ENCODE measurements around the gene ACTN4. TPM values are rescaled to one million over a fixed set of nuclear protein-coding genes. Genes with fewer than 3 reads are reported as not detected.

Gene ACTN4
- total and polyA plus RNA-seq, 3 donors from 2014 or later, result 112 to 158 (median 135) TPM

GRCh38 chr19:38781058-38781457 is 133.6 kb downstream of the ACTN4 start:
- Histone ChIP-seq H3K27me3 (no peaks in the 10 kb centered on the region), H3K9me3 (no peaks in the 10 kb centered on the region), H3K27ac (peak overlapping the region; percentile 33 to 63), H3K4me1 (peaks cover 6% of the 10 kb centered on the region), H3K36me3 (ENCODE audit: low read depth, missing control alignments) (no peaks in the 10 kb centered on the region), H3K4me3 (no peak overlapping the region)
- 43 to 55% methylated on average over 7 of the region's 7 CpGs for WGBS, 2 donors
- intact Hi-C loops (cut with DNase I; ENCODE audit: low total_unique reads), result no loop called here
- peak; percentile 90 for DNase-seq
- TF ChIP-seq POLR2A (IDR thresholded peaks at IDR 0.05) (no peak), CTCF (IDR thresholded peaks at IDR 0.05) (no peak)

Other genes with a start within 250 kb of the ACTN4 start
- gene FAM98C, start 244.6 kb upstream of the ACTN4 start, total RNA-seq, result 10 to 100 TPM; 13.0 to 14.1 TPM
- 17.7 TPM for gene FAM98C, start 244.6 kb upstream of the ACTN4 start, polyA plus RNA-seq (ENCODE audit: insufficient read depth, low read depth, low replicate concordance)
- 1 to 10 TPM in 1 of 2 donors, under 1 TPM in 1; 0.71 to 1.3 TPM for gene RASGRP4, start 221.4 kb upstream of the ACTN4 start, total RNA-seq
- gene RASGRP4, start 221.4 kb upstream of the ACTN4 start, polyA plus RNA-seq (ENCODE audit: insufficient read depth, low read depth, low replicate concordance), result 1.5 TPM
- gene RYR1, start 214.0 kb upstream of the ACTN4 start, total RNA-seq, result 10 to 100 TPM; 11.8 to 15.6 TPM
- gene RYR1, start 214.0 kb upstream of the ACTN4 start, polyA plus RNA-seq (ENCODE audit: insufficient read depth, low read depth, low replicate concordance), result 26.1 TPM
- gene MAP4K1, start 29.7 kb upstream of the ACTN4 start, total RNA-seq, result 1 to 10 TPM; 2.8 to 9.9 TPM
- 8.3 TPM for gene MAP4K1, start 29.7 kb upstream of the ACTN4 start, polyA plus RNA-seq (ENCODE audit: insufficient read depth, low read depth, low replicate concordance)
- gene EIF3K, start 28.5 kb upstream of the ACTN4 start, total RNA-seq, result 100 to 1,000 TPM; 195 to 235 TPM
- gene EIF3K, start 28.5 kb upstream of the ACTN4 start, polyA plus RNA-seq (ENCODE audit: insufficient read depth, low read depth, low replicate concordance), result 201 TPM
- gene CAPN12, start 96.8 kb downstream of the ACTN4 start, total RNA-seq, result 1 to 10 TPM; 4.6 to 5.5 TPM
- gene CAPN12, start 96.8 kb downstream of the ACTN4 start, polyA plus RNA-seq (ENCODE audit: insufficient read depth, low read depth, low replicate concordance), result 3.6 TPM
- not detected for gene LGALS7, start 125.9 kb downstream of the ACTN4 start, total RNA-seq
- gene LGALS7, start 125.9 kb downstream of the ACTN4 start, polyA plus RNA-seq (ENCODE audit: insufficient read depth, low read depth, low replicate concordance), result 4.4 TPM
- 1 to 10 TPM; 2.3 to 8.1 TPM for gene LGALS7B, start 141.6 kb downstream of the ACTN4 start, total RNA-seq
- gene LGALS7B, start 141.6 kb downstream of the ACTN4 start, polyA plus RNA-seq (ENCODE audit: insufficient read depth, low read depth, low replicate concordance), result not detected
- gene LGALS4, start 165.3 kb downstream of the ACTN4 start, total RNA-seq, result 1 to 10 TPM; 1.6 to 1.9 TPM
- gene LGALS4, start 165.3 kb downstream of the ACTN4 start, polyA plus RNA-seq (ENCODE audit: insufficient read depth, low read depth, low replicate concordance), result 1.6 TPM
- gene ECH1, start 184.1 kb downstream of the ACTN4 start, total RNA-seq, result 100 to 1,000 TPM; 176 to 193 TPM
- 217 TPM for gene ECH1, start 184.1 kb downstream of the ACTN4 start, polyA plus RNA-seq (ENCODE audit: insufficient read depth, low read depth, low replicate concordance)
- gene HNRNPL, start 202.3 kb downstream of the ACTN4 start, total RNA-seq, result 100 to 1,000 TPM; 216 to 249 TPM
- 307 TPM for gene HNRNPL, start 202.3 kb downstream of the ACTN4 start, polyA plus RNA-seq (ENCODE audit: insufficient read depth, low read depth, low replicate concordance)
- gene RINL, start 230.6 kb downstream of the ACTN4 start, total RNA-seq, result 1 to 10 TPM; 3.0 to 5.2 TPM
- 2.6 TPM for gene RINL, start 230.6 kb downstream of the ACTN4 start, polyA plus RNA-seq (ENCODE audit: insufficient read depth, low read depth, low replicate concordance)